Measurements from ENCODE around the gene ITPR3.
"Not testable (repeated sequence)": the region's sequence is repeated elsewhere in the genome, so short reads cannot be mapped to it uniquely, and the experiment has no call there.

ITPR3 gene

DNA sequence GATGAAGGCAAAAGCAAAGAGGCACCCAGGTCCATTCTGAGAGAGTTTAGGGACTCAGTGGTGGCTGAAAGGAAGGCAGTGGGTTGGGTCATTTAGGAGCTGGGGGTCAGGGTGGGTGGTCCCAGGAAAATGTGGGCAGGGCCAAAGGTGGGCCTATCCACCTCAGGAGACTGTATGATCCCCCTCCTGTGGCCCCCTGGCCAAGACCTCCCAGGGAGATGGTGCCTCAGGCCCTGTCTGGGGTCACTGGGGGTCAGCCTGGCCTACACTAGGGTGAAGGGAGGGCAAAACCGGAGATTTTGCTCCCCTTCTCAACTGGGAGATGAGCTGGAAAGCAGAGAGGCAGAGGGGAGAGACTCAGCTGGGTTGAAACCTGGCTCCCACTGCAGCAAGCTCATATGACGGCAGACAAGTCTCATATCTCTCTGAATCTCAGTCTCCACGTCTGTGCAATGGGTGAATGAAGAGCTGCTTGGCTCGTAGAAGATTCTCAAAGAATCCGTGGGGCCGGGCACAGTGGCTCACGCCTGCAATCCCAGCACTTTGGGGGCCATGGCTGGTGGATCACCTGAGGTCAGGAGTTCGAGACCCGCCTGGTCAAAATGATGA lies 29.6 kb upstream of the ITPR3 start:
- DNase-seq = no peak

DNA sequence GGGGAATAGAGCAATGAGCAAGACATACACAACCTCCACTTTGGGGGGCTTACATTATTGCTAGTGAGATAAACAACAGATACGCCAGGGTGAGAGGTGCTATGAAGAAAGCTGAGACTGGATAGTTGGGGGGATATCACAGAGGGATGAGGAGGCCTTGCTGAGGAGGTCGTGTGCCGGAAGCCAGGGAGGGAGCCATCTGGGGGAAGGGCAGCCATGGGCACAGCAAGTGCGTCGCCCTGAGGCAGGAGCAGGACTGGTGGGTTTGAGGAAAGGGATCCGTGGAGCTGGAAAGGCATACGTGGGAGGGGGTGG lies 28.9 kb upstream of the ITPR3 start:
- DNase-seq = no peak

DNA sequence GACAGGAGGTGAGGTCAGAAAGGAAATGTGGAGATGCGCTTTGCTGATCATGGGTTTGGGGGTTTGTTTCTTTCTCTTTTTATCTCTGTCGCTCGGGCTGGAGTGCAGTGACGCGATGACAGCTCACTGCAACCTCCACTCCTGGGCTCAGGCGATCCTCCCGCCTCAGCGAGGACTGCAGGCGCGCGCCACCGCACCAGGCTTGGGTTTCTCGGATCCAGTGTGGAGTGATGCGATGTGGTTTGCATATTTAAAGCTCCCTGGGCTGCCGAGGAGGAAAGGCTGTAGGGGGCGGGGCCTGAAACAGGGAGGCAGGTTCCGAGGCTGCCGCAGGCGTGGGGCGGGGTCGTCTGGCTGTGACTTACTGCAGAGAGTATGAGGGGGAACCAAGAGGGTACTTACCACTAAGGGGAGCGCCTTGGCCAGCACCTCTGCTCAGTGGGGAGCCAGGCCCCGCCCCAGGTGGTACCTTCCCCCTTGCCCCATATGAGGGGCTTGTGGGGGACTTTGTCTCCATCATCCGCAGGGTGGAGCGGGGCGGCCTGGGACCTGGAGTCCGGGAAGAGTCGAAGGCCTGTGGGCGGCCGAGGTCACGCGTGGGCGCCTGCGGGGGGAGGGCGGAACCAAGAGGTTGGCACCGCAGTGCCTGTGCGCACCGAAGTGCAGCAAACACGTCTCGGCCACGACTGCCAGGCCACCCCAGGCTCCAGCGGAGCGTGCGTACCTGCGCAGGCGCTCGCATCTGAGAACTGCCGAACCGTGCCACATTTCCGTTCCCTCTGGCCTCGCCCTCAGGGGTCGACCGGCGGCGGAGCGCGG lies 28.3 kb upstream of the ITPR3 start:
- DNase-seq = no peak

DNA sequence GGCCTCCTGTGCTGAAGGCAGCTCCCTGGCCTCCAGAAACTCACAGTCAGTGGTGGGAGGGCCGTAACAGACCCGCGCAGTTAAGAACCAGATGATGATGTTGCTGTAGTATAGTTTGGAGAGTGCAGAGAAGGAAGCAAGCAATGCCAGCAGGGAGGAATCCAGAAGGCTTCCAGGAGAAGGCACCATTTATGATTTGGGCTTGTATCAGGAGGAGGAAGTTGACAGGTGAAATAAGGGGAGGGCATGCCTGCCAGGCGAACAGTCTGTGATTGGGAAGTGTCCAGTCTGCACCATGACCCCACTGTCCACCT lies 27.8 kb upstream of the ITPR3 start:
- no peak for DNase-seq

DNA sequence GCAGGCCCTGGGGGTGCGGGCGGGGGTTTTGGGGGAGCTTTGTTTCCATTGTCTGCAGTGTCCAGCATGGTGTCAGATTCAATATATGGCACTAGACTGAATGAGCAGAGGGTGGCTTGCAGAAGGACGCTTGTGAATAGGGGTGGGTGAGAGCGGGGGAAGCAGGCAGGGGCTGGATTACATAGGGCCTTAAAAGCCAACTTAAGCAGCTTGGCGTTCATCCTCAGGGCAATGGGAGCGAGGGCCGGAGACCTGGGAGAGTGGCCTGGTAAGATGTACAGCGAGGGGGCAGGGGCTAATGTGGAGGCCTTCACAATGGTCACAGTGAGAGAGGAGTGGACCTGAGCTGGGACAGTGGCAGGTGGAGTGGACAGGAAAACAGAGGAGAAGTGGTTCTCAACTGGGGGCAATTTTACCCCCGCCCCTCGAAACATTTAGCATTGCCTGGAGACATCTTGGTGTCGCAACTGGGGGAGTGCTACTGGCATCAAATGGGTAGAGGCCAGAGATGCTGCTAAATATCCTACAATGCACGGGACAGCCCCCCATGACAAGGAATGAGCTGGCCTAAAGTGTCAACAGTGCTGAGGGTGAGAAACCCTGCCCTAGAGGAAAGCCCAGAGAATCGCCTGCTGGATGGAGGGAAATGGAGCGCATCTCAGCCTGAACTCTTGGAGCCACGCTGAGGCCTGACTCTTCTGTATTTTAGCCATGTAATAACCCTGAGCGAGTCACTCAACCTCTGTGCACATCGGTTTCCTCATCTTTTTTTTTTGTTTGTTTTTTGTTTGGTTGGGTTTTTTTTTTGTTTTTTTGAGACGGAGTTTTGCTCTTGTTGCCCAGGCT lies 25.9 kb upstream of the ITPR3 start:
- no peak for DNase-seq

DNA sequence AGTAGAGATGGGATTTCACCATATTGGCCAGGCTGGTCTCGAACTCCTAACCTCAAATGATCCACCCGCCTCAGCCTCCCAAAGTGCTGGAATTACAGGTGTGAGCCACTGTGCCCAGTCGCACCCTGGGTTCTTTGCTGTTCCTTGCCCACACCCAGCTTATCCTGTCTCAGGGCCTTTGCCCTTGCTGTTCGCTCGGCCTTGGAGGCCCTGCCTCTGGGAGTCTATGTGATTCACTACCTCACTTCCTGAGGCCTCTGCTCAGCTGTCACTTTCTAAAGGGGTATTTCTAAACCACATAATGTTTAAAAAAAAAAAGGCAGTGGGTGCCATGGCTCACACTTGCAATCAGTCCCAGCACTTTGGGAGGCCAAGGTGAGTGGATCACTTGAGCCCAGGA lies 24.2 kb upstream of the ITPR3 start:
- DNase-seq = not testable (repeated sequence)

DNA sequence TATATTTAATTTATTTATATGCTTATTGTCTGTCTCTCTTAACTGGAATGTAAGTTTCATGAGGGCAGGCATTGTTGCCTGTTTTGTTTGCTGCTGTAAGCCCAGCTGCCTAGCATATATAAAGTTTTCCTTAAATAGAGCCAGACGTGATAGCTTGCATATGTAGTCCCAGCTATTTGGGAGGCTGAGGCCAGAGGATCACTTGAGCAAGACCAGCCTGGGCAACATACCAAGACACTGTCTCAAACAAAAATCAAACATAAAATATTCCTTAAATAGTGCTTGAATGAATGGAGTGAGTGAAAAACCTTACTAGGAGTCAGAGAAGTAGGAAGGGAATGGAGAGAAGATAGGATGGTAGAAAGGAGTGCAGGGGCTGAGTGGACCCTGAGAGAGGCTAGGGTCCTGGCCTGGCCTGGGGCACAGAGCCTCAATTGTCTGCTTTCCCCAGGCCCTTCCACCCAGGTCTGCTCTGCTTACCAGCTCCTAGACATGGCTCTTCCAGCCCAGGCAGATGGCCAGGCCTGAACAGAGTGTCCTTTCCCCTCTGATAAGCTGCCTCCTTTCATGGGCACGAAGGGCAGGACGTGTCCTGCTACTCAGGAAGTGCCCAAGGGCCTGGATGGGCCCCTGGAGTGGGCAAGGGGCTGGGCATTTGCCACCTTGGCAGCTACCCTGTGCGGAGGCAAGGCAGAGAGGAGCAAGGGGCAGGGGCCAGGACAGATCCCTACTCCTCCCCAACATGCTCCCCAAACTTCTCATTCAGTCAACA lies 23.4 kb upstream of the ITPR3 start:
- DNase-seq = no peak

DNA sequence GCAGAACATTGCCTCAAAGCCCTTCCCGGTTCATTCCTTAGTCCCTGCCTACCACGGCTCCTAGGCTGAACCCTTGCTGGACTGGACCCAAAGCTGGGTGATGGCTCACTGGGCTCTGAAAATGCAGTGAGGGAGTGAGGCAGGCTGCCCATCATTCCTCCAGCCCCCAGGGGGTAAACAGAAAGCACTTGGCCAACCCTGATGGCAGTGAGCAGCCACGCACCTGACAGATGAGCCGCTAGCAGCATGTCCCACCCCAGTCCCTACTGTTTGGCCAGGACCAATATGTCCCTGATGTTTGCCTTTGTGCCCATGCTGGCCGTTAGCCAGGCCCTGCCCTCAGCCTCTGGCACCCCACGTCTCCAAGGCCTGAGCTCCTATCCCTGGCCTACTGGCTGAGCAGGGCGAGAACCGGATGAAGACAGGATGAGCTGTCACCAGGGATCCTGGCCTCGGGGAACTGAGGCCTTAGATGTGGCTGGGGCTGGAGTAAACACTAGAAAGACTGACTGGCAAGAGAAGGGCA lies 21.6 kb upstream of the ITPR3 start:
- no peak for DNase-seq

DNA sequence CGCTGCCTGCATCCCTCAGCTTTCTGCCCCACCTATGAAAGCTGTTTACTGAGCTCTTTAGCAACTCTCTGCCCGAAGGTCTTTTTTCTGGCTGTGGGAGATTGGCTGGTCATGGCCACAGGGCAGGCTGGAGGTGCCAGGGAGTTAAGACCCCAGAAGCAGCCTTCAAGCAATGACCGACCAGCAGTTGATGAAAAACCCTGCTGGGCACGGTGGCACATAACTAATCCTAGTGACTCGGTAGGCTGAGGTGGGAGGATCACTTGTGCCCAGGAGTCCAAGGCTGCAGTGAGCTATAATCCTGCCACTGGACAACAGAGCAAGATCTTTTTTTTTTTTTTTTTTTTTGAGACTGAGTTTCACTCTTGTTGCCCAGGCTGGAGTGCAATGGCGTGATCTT lies 20.4 kb upstream of the ITPR3 start:
- DNase-seq = no peak

DNA sequence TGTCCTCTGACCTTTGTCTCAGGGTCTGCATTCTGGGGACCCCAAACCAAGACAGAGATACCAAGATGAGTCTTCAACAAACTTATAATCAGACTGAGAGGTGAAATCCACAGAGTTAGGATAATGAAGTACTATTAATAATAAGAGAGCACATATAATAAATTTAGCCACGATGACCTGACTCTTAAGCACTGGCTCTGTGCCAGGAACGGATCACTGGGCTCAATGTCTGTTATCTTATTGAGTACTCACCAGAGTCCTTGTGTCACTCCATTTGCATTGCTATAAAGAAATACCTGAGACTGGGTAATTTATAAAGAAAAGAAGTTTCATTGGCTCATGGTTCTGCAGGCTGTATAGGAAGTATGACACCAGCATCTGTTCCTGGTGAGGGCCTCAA lies 18.9 kb upstream of the ITPR3 start:
- no peak for DNase-seq

DNA sequence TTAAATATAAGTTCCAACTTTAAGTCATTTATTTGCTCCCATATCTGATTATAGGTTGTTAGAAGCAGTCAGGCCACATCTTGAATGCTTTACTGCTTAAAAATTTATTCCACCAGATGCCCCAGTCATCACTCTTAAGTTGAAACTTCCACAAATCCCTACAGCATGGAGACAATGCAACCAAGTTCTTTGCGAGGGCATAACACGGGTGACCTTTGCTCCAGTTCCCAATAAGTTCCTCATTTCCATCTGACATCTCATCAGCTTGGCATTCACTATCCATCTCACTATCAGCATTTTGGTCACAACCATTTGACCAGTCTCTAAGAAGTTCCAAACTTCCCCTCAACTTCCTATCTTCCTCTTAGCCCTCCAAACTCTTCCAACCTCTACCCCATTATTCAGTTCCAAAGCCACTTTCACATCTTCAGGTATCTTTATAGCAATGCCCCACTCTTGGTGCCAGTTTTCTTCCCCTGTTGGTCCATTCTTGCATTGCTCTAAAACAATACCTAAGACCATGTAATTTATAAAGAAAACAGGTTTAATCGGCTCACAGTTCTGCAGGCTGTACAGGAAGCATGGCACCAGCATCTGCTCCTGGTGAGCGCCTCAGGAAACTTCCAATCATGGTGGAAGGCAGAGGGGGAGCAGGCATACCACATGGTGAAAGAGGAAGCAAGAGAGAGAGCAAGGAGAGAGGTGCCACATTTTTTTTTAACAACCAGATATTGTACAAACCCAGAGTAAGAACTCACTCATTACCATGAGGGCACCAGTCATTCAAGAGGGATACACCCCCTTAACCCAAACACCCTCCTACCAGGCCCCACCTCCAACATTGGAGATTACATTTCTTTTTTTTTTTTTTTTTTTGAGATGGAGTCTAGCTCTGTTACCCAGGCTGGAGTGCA lies 15.9 kb upstream of the ITPR3 start:
- DNase-seq = no peak

DNA sequence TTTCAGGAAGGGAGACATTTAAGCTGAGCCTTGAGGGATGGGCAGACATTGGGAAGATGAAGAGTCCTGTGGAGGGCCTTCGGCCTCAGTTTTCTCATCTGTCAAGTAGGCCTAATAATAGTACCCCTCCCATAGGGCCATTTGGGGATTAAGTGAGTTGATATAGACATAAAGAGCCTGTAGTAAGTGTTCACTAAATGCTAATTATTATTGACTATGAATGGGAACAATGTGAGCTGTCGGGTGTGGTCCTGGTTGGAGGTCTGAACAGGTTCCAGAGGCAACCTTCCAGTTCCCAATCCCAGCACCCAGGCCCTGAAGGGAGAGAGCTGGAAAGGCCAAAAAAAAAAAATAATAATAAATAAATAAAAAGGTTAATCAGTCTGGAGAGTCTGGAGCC lies 14.5 kb upstream of the ITPR3 start:
- no peak for DNase-seq

DNA sequence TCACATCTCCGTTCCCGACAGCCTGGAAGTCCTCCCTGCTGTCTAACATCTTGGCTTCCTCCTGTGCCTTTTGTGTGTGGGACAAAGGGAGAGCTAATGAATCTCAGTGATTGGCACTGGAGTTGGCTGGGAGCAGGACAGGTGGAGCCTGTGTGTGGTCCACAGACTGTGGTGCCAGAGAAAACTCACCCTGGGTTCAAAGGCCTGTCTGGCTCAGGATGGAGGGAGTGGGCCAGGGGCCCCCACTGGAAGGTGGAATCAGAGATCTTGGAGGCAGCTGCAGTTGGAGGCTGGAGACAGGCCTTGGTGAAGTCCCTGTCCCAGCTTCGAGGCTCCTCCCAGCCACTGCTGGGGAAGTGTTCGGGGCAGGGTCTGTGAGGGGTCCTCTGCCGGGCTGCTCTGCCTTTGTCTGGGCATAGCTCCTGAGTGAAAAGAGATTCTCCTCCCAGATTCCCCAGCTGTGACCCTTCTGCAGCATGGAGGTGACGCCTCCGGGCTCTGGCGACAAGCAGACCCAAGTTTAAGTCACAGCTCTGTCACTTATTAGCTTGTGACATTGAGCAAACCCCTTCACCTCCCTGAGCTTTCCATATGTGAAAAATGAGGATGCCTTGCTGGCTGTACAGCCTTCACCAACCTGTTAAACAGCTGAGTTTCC lies 13.9 kb upstream of the ITPR3 start:
- DNase-seq = no peak

DNA sequence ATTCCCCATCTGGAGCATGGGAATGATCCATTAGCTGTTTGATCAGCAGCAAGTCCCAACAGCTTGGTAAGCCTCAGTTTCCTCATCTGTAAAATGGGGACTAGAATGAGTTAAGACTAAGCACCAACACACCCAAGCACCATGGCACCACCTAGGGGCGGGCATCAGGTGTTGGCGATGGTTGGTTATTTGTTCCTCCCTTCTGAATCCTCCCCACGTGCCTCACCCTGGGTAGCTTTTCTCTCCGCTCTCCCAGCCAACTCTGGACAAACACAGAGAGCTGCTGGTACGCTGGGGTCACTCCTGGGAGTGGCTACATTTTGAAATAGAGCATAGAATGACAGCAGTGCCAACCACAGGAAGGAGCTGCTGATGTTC lies 13.3 kb upstream of the ITPR3 start:
- no peak for DNase-seq

DNA sequence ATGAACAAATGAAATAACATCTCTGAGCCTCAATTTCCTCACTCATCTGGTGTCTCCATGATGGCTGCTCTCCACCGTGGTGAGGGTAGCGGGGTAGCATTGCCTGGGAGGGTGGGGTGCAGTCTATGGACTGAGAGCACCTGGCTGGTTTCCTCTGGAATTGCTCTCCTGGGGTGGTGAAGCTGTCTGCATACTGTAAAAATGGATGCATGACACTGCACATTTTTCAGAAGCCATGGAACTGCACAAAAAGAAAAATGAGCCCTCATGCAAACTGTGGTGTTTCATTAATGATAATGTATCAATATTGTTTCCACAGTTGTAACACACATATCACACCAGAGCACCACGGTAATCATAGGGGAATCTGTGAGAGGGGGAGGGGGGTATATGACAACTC lies 12.1 kb upstream of the ITPR3 start:
- DNase-seq = no peak

DNA sequence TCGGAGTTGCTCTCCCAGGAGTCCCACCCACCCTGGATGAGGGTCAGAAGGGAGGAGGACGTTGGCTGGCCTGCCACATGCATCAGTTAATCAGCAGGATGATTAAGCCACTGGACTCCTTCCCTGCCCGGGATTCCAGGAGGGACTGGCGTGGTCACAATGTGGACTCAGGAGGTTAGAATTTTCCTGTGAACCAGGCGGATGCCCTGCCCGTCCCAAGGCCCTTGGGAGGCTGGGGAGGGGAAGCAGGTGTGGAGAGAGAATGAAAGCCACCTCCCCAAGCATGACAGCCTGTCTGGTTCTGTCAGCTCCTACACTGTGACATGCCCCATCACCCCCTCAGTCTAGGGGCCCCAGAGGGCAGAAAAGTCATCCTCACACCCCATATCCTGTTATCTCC lies 11.6 kb upstream of the ITPR3 start:
- no peak for DNase-seq

DNA sequence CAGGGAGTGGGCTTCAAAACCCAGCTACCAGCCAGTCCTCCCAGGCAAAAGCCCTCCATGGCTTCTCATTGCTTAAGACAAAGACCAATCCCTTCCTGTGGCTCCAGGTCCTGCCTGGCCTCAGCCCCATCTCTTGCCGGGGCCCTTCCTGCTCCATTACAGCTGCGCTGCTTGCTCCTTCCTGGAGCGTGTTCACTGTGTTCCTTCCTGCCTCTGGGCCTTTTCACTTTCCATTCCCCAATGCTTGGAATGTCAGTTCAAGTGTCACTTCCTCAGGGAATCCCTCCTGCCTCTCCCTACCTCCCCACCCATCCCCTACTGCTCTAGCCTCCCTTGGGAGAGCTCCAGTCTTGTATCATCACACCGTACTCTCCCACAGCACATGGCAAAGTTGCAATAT lies 11.1 kb upstream of the ITPR3 start:
- no peak for DNase-seq

DNA sequence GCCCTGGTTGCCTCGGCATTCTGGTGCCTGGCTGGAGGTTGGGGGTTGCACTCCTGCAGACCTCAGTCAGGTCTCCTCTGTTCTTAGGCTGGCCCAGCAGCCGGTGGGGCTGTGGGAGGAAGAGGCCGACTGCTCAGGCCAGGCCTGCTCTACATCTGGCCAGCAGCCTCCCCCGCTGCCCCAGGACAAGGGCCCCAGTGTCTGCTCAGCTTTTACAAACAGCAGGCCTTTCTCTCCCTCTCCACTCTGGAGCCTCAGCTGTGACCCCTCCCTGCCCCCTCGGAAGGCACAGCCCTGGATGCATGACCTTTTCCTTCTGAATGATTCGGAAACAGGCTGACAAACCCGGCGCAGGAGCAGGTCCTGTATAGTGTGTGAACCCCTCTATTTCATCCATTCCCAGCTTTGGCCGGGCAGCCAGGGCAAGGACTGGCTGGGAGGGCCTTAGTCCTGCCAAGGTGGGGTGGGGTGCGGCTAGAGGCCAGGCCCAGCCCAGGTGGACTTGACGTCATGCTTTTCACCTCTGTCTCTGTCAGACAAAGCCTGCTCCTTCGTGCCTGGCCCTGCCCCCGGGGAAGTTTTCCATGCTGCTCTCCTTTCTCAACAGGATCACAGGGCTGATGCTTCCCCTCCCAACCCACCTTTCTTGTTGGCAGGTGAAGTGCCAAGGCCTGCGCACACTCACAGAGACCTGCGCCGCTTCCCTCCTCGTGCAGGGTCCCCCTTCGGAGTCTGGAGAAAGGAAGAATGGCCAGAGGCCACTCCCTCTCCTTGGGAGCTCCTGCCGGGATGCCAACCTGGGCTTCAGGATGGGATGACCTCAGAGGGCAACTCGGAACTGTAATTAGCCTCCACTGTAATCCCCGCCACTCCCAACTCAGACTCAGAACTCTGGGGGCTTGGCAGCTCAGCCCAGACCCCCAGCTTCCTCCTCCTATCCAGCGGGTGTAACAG lies 10.1 kb upstream of the ITPR3 start:
- DNase-seq = no peak

DNA sequence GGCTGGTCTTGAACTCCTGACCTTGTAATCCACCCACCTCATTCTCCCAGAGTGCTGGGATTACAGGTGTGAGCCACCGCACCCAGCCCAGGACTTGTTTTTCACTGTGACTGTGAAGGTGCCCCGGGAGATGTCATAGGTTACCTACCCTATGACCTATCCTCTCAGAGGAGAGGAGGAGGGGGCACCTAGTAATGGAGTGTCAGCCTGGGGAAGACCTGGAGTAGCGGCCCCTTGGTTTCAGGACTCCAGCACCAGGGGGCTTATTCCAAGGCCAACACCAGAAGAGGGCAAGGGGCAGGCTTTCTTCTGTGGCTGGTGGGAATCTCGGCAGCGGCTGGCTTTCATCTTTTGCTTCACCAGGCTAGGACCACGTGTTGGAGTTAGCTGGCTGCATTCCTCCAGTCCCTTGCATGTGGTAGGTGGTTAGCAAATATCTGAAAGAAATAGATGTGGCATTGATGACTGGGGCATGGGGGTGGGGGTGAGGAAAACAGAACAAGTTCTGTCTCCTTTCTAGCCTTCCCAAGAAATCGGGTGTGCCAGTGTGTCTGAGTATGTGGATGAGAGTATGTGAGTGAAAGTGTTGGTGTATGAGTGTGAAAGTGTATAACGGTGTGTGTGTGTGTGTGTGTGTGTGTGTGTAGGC lies 7.9 kb upstream of the ITPR3 start:
- DNase-seq = no peak

DNA sequence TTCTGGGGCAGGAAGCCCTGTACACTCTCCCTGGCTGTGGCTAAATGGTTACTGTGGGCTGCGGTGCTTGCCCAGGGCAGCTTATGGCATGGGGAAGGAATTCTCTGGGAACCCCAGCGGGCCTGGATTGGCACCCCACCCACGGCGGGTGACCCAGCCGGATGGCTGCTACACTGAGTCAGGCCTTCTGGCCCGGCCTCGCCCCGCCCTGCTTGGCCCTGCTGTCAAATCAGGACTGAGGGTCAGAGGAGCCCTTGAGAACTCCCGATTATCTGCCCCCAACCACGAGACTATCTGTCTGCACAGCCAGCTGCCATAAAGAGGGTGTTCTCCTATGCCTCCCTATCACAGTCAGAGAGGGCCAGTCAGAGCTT lies 7.3 kb upstream of the ITPR3 start:
- no peak for DNase-seq
